HEK293 (cell line): ENCODE measurements around the gene CDK4.

Experiments used
- GFI1B ChIP-seq: fragments of 450-650 bp; formaldehyde crosslinking; IDR thresholded peaks from 2 replicates; pipeline ENCODE4 v1.5.1; 2016; ENCODE audit warnings: missing biosample characterization, missing genetic modification characterization
- GLI2 ChIP-seq: fragments of 450-650 bp; formaldehyde crosslinking; IDR thresholded peaks from 2 replicates; pipeline ENCODE4; 2017; ENCODE audit warnings: missing biosample characterization, missing genetic modification characterization, low read depth, borderline replicate concordance
- GLIS1 ChIP-seq: fragments of 450-650 bp; formaldehyde crosslinking; IDR thresholded peaks from 2 replicates; pipeline ENCODE4 v1.5.1; 2016; ENCODE audit warnings: missing biosample characterization, missing genetic modification characterization
- GLIS2 ChIP-seq: fragments of 450-650 bp; formaldehyde crosslinking; IDR thresholded peaks from 2 replicates; pipeline ENCODE4 v1.5.1; 2016; ENCODE audit warnings: missing biosample characterization, missing genetic modification characterization
- SCRT1 ChIP-seq: fragments of 450-650 bp; formaldehyde crosslinking; IDR thresholded peaks from 2 replicates; pipeline ENCODE4 v1.5.1; 2016; ENCODE audit warnings: missing biosample characterization, missing genetic modification characterization, borderline replicate concordance
- SP2 ChIP-seq: fragments of 450-650 bp; formaldehyde crosslinking; IDR thresholded peaks from 2 replicates; pipeline ENCODE4 v1.5.1; 2016; ENCODE audit warnings: missing biosample characterization, missing genetic modification characterization
- TCF7L2 ChIP-seq: IDR thresholded peaks from 2 replicates; pipeline ENCODE4 v1.6.1; 2011; ENCODE audit warnings: low read depth, mild to moderate bottlenecking, inconsistent platforms, low read length, moderate library complexity, borderline replicate concordance
- TRIM28 ChIP-seq: IDR thresholded peaks from 2 replicates; pipeline ENCODE4 v1.6.1; 2011; ENCODE audit warnings: low read length, control low read depth, borderline replicate concordance
- ZBTB17 ChIP-seq: fragments of 450-650 bp; formaldehyde crosslinking; IDR thresholded peaks from 2 replicates; pipeline ENCODE4 v1.5.1; 2016; ENCODE audit warnings: missing biosample characterization, missing genetic modification characterization
- ZIC2 ChIP-seq: fragments of 450-650 bp; formaldehyde crosslinking; IDR thresholded peaks from 2 replicates; pipeline ENCODE4 v1.5.1; 2016; ENCODE audit warnings: missing biosample characterization, missing genetic modification characterization
- ZNF133 ChIP-seq: fragments of 450-650 bp; formaldehyde crosslinking; IDR thresholded peaks from 2 replicates; pipeline ENCODE4 v1.5.1; 2016; ENCODE audit warnings: missing biosample characterization, missing genetic modification characterization
- ZNF138 ChIP-seq: fragments of 450-650 bp; formaldehyde crosslinking; IDR thresholded peaks from 2 replicates; pipeline ENCODE4 v1.5.1; 2016; ENCODE audit warnings: missing biosample characterization, missing genetic modification characterization, borderline replicate concordance
- ZNF221 ChIP-seq: fragments of 450-650 bp; formaldehyde crosslinking; IDR thresholded peaks from 2 replicates; pipeline ENCODE4 v1.5.1; 2017; ENCODE audit warnings: missing biosample characterization, missing genetic modification characterization, borderline replicate concordance
- ZNF223 ChIP-seq: fragments of 450-650 bp; formaldehyde crosslinking; IDR thresholded peaks from 2 replicates; pipeline ENCODE4 v1.5.1; 2016; ENCODE audit warnings: missing biosample characterization, missing genetic modification characterization
- ZNF274 ChIP-seq, 2 experiments: fragments of 200-500 bp in 1 of 2; fragments of 450-650 bp in 1 of 2; sonication (Bioruptor generic) in 1 of 2; formaldehyde crosslinking in 1 of 2; IDR thresholded peaks; 2 replicates each; pipeline versions ENCODE4 v1.5.1 to v1.6.1; 2014 to 2016; ENCODE audit warnings: borderline replicate concordance in 1 of 2, inconsistent platforms in 1 of 2, low read length in 1 of 2, missing biosample characterization in 1 of 2, missing genetic modification characterization in 1 of 2
- ZNF292 ChIP-seq: fragments of 450-650 bp; formaldehyde crosslinking; IDR thresholded peaks from 2 replicates; pipeline ENCODE4 v1.5.1; 2016; ENCODE audit warnings: low read depth, missing biosample characterization, missing genetic modification characterization, borderline replicate concordance
- ZNF324 ChIP-seq: fragments of 450-650 bp; formaldehyde crosslinking; IDR thresholded peaks from 2 replicates; pipeline ENCODE4 v1.5.1; 2016; ENCODE audit warnings: missing biosample characterization, missing genetic modification characterization
- ZNF521 ChIP-seq: fragments of 450-650 bp; formaldehyde crosslinking; IDR thresholded peaks from 2 replicates; pipeline ENCODE4 v1.5.1; 2017; ENCODE audit warnings: missing biosample characterization, mild to moderate bottlenecking, missing genetic modification characterization
- ZNF596 ChIP-seq: fragments of 450-650 bp; IDR thresholded peaks from 2 replicates; pipeline ENCODE4 v1.5.0; 2018; ENCODE audit warnings: missing biosample characterization, mild to moderate bottlenecking, missing genetic modification characterization, moderate library complexity
- ZNF610 ChIP-seq: fragments of 450-650 bp; formaldehyde crosslinking; IDR thresholded peaks from 2 replicates; pipeline ENCODE4 v1.5.1; 2016; ENCODE audit warnings: missing biosample characterization, missing genetic modification characterization, borderline replicate concordance
- ZNF621 ChIP-seq: fragments of 450-650 bp; formaldehyde crosslinking; IDR thresholded peaks from 2 replicates; pipeline ENCODE4 v1.5.1; 2017; ENCODE audit warnings: missing biosample characterization, missing genetic modification characterization
- ZNF776 ChIP-seq: fragments of 450-650 bp; formaldehyde crosslinking; IDR thresholded peaks from 2 replicates; pipeline ENCODE4 v1.5.0; 2017; ENCODE audit warnings: missing biosample characterization, missing genetic modification characterization, borderline replicate concordance
- ZNF777 ChIP-seq: fragments of 450-650 bp; formaldehyde crosslinking; IDR thresholded peaks from 2 replicates; pipeline ENCODE4 v1.5.1; 2017; ENCODE audit warnings: missing biosample characterization, missing genetic modification characterization, borderline replicate concordance
- ZNF830 ChIP-seq: fragments of 450-650 bp; IDR thresholded peaks from 2 replicates; pipeline ENCODE4 v1.5.0; 2018; ENCODE audit warnings: missing biosample characterization, missing genetic modification characterization, low read depth, mild to moderate bottlenecking, moderate library complexity
- TF ChIP-seq, protein P1 (sequence below): fragments of 450-650 bp; formaldehyde crosslinking; IDR thresholded peaks from 2 replicates; pipeline ENCODE4 v1.5.1; 2016; ENCODE audit warnings: missing biosample characterization, missing genetic modification characterization
- TF ChIP-seq, protein P2 (sequence below): fragments of 450-650 bp; formaldehyde crosslinking; IDR thresholded peaks from 2 replicates; pipeline ENCODE4 v1.5.1; 2016; ENCODE audit warnings: missing biosample characterization, missing genetic modification characterization, borderline replicate concordance

The CDK4 gene

DNA sequence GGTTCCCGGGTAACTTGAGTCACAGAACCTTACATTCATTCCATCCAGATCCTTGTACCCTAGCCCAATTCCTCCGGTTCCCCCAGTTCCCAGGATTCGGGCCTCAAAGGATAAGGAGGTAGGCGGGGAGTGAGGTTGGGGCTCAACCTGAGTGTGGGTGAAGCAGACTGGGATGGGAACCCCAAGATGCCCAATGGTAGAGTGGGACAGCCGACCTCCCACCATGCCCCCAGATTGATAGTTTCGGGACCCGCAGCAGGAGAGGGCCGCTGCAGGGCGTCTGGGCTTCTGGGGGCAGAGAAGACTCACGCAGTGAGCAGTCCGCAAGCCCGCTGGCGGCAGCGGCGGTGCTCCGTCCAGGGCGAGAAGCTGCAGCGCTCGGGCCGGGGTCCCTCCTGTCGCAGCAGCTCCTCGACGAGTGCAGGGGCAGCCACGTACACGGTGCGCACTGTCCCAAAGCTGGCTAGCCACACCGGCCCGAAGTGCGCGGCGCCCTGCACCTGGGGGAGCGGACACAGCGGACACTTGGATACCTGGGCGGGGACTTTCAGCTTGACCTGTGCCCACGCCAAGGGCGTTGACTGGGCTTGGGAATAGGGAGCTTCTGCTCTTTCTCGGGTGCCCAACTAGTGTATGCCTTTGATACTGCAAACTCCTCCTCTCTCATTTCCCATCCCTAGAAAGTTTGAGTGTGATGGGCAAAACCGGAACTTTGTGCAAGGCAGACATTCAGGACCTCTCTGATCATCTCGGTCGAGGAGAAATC, 13.8 kb upstream of the CDK4 start (continued):
- TF ChIP-seq GLIS1 (tag by site-specific recombination) = peak; percentile 69
- TF ChIP-seq ZNF221 (tag by site-specific recombination) = no peak
- no peak for TF ChIP-seq ZNF621 (tag by site-specific recombination)
- no peak for TF ChIP-seq TCF7L2
- TF ChIP-seq GLI2 (tag by site-specific recombination) = no peak
- TF ChIP-seq ZNF223 = no peak
- no peak for TF ChIP-seq TRIM28
- TF ChIP-seq ZNF324 (tag by site-specific recombination) = no peak
- TF ChIP-seq ZNF274 (IDR thresholded peaks at IDR 0.05; ENCODE audit: low read length) = no peak
- TF ChIP-seq ZNF274 (tag by site-specific recombination; IDR thresholded peaks at IDR 0.05; ENCODE audit: borderline replicate concordance) = no peak
- TF ChIP-seq GFI1B (tag by site-specific recombination) = no peak
- TF ChIP-seq ZNF521 (tag by site-specific recombination) = no peak
- TF ChIP-seq ZIC2 (tag by site-specific recombination) = peak; percentile 60
- TF ChIP-seq ZNF610 = no peak
- TF ChIP-seq ZNF133 = no peak
- no peak for TF ChIP-seq SCRT1 (tag by site-specific recombination)
- TF ChIP-seq ZNF777 (tag by site-specific recombination) = no peak
- TF ChIP-seq, protein P1, sequence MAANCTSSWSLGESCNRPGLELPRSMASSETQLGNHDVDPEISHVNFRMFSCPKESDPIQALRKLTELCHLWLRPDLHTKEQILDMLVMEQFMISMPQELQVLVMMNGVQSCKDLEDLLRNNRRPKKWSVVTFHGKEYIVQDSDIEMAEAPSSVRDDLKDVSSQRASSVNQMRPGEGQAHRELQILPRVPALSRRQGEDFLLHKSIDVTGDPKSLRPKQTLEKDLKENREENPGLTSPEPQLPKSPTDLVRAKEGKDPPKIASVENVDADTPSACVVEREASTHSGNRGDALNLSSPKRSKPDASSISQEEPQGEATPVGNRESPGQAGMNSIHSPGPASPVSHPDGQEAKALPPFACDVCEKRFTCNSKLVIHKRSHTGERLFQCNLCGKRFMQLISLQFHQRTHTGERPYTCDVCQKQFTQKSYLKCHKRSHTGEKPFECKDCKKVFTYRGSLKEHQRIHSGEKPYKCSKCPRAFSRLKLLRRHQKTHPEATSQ = no peak
- peak; percentile 62 for TF ChIP-seq GLIS2 (tag by site-specific recombination)
- TF ChIP-seq ZNF292 (tag by site-specific recombination) = no peak
- TF ChIP-seq ZNF138 (tag by site-specific recombination) = no peak
- TF ChIP-seq ZNF776 (tag by site-specific recombination) = no peak
- no peak for TF ChIP-seq ZNF596 (tag by site-specific recombination)
- TF ChIP-seq, protein P2, sequence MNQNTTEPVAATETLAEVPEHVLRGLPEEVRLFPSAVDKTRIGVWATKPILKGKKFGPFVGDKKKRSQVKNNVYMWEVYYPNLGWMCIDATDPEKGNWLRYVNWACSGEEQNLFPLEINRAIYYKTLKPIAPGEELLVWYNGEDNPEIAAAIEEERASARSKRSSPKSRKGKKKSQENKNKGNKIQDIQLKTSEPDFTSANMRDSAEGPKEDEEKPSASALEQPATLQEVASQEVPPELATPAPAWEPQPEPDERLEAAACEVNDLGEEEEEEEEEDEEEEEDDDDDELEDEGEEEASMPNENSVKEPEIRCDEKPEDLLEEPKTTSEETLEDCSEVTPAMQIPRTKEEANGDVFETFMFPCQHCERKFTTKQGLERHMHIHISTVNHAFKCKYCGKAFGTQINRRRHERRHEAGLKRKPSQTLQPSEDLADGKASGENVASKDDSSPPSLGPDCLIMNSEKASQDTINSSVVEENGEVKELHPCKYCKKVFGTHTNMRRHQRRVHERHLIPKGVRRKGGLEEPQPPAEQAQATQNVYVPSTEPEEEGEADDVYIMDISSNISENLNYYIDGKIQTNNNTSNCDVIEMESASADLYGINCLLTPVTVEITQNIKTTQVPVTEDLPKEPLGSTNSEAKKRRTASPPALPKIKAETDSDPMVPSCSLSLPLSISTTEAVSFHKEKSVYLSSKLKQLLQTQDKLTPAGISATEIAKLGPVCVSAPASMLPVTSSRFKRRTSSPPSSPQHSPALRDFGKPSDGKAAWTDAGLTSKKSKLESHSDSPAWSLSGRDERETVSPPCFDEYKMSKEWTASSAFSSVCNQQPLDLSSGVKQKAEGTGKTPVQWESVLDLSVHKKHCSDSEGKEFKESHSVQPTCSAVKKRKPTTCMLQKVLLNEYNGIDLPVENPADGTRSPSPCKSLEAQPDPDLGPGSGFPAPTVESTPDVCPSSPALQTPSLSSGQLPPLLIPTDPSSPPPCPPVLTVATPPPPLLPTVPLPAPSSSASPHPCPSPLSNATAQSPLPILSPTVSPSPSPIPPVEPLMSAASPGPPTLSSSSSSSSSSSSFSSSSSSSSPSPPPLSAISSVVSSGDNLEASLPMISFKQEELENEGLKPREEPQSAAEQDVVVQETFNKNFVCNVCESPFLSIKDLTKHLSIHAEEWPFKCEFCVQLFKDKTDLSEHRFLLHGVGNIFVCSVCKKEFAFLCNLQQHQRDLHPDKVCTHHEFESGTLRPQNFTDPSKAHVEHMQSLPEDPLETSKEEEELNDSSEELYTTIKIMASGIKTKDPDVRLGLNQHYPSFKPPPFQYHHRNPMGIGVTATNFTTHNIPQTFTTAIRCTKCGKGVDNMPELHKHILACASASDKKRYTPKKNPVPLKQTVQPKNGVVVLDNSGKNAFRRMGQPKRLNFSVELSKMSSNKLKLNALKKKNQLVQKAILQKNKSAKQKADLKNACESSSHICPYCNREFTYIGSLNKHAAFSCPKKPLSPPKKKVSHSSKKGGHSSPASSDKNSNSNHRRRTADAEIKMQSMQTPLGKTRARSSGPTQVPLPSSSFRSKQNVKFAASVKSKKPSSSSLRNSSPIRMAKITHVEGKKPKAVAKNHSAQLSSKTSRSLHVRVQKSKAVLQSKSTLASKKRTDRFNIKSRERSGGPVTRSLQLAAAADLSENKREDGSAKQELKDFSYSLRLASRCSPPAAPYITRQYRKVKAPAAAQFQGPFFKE = 0 out of 2 replicates have a peak, but pooled peaks have one; percentile 29
- no peak for TF ChIP-seq ZNF830 (tag by site-specific recombination)
- TF ChIP-seq SP2 = no peak
- no peak for TF ChIP-seq ZBTB17 (tag by site-specific recombination)
